Brain microvascular endothelial cell (primary cell): ENCODE results near the gene ETF1.

Source experiments
- DNase-seq: peaks from one replicate; pipeline ENCODE4 v3.0.0-alpha.2; 2020
- H3K27ac ChIP-seq: fragments of 250-450 bp; sonication (Bioruptor Pico); 2 replicates; pipeline ENCODE4 v1.5.1; 2020; ENCODE audit warnings: mild to moderate bottlenecking, moderate library complexity
- H3K27me3 ChIP-seq: fragments of 250-450 bp; sonication (Bioruptor Pico); replicated peaks from 2 replicates; pipeline ENCODE4 v1.5.1; 2020; ENCODE audit warnings: mild to moderate bottlenecking
- H3K36me3 ChIP-seq: fragments of 250-450 bp; sonication (Bioruptor Pico); replicated peaks from 2 replicates; pipeline ENCODE4 v1.5.1; 2020; ENCODE audit warnings: mild to moderate bottlenecking
- H3K4me3 ChIP-seq: 2 replicates; pipeline ENCODE4 v1.5.1; 2011; ENCODE audit warnings: low read depth, mild to moderate bottlenecking, control low read depth, low read length, moderate library complexity
- in situ Hi-C: cut with HindIII; loops from 2 replicates; pipeline ENCODE4 v1.10.0; 2017; ENCODE audit warnings: low sequenced_read_pairs, low pct_ligation_motif_present
- TF ChIP-seq, protein P1 (sequence below): IDR thresholded peaks from 2 replicates; pipeline ENCODE4 v1.5.1; 2011; ENCODE audit warnings: low read depth, mild to moderate bottlenecking, moderate library complexity, low read length, control low read depth, inconsistent platforms; ENCODE audit errors: missing control alignments

ETF1 gene

DNA sequence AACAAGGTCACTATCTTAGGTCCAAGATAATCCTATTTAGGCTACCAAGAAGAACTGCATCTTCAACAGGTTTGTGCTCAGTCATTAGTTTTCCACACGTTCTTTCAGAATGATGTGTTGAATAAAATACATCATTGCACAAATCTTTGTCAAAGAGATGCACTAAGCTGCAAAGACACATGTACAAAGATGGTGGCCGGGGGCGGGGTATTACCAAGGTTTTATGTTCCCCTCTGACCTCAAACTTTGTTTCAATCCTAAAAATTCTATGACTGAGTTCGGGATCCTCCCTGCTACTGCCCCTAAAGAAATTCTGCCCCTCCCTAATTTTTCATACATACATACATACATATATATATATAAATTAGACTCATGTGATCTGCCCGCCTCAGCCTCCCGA, 17.9 kb upstream of the ETF1 start:
- no peak overlapping the region for H3K27ac ChIP-seq
- no peak for DNase-seq
- TF ChIP-seq, protein P1, sequence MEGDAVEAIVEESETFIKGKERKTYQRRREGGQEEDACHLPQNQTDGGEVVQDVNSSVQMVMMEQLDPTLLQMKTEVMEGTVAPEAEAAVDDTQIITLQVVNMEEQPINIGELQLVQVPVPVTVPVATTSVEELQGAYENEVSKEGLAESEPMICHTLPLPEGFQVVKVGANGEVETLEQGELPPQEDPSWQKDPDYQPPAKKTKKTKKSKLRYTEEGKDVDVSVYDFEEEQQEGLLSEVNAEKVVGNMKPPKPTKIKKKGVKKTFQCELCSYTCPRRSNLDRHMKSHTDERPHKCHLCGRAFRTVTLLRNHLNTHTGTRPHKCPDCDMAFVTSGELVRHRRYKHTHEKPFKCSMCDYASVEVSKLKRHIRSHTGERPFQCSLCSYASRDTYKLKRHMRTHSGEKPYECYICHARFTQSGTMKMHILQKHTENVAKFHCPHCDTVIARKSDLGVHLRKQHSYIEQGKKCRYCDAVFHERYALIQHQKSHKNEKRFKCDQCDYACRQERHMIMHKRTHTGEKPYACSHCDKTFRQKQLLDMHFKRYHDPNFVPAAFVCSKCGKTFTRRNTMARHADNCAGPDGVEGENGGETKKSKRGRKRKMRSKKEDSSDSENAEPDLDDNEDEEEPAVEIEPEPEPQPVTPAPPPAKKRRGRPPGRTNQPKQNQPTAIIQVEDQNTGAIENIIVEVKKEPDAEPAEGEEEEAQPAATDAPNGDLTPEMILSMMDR = no peak
- in situ Hi-C loops = no loop called here
- no peak overlapping the region for H3K4me3 ChIP-seq
- peaks cover 91% of the 10 kb centered on the region for H3K36me3 ChIP-seq
- no peaks in the 10 kb centered on the region for H3K27me3 ChIP-seq

- no peak for DNase-seq
- Histone ChIP-seq H3K27ac (no peak overlapping the region), H3K4me3 (no peak overlapping the region), H3K27me3 (no peaks in the 10 kb centered on the region), H3K36me3 (peaks cover 90% of the 10 kb centered on the region)
- in situ Hi-C loops = no loop called here
- TF ChIP-seq, protein P1 = no peak
Observed at GRCh38 chr5:138559937-138560336, 16.9 kb upstream of the ETF1 start.

- no peaks in the 10 kb centered on the region for H3K27me3 ChIP-seq
- in situ Hi-C loops = no loop called here
- H3K36me3 ChIP-seq = peaks cover 88% of the 10 kb centered on the region
Observed at GRCh38 chr5:138557677-138558076, 14.6 kb upstream of the ETF1 start.

DNA sequence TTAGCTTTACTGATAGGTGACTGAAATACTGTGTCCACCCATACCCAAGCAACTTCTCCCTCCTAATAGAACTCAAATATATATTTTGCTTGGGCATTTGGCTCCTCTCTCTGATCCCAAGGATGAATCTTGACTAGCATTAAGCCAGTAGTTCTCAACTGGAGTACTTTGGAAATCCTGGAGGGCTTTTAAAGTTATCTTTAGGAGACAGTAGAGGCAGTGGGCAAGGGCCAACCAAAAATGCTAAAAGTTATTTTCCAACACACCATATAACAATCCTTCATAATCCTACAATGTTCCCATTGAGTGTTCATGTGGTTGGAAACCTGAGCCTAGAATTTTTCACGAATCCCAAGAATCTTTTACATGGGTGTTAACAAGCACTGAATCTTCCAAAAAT, 11.1 kb upstream of the ETF1 start:
- Histone ChIP-seq H3K27me3 (no peaks in the 10 kb centered on the region), H3K4me3 (no peak overlapping the region), H3K27ac (no peak overlapping the region), H3K36me3 (peaks cover 58% of the 10 kb centered on the region)
- no peak for DNase-seq
- in situ Hi-C loops = no loop called here
- TF ChIP-seq, protein P1 = no peak

More at GRCh38 chr5:138557677-138558076, 14.6 kb upstream of the ETF1 start:
- Histone ChIP-seq H3K27ac (no peak overlapping the region), H3K4me3 (no peak overlapping the region)
- TF ChIP-seq, protein P1 = no peak
- DNase-seq = no peak

DNA sequence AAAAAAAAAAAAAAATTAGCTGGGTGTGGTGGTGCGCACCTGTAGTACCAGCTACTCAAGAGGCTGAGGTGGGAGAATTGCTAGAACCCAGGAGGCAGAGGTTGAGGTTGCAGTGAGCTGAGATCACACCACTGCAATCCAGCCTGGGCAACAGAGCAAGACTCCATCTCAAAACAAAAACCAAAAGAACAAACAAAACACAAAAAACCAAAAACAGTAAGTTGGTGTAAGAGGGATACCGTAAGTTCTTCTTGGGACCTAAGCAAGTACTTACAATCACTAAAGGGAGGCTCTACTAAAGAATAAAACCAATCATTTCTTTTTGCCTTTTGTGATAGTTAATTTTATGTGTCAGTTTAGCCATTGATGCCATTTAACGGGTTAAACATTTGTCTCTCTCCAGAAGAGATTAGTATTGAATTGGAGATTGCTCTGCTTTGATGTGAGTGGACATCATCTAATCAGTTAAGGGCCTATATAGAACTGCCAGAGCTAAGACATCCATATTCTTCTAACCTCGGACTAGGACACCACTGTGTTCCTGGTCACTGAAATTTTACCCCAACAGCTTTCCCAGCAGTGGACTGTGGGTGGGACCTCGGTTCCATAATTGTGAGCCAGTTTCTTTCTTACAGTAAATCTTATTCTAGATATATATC, 10.5 kb upstream of the ETF1 start:
- Histone ChIP-seq H3K27me3 (no peaks in the 10 kb centered on the region), H3K36me3 (peaks cover 52% of the 10 kb centered on the region), H3K27ac (no peak overlapping the region), H3K4me3 (no peak overlapping the region)
- no peak for DNase-seq
- in situ Hi-C loops = no loop called here
- TF ChIP-seq, protein P1 = no peak

DNA sequence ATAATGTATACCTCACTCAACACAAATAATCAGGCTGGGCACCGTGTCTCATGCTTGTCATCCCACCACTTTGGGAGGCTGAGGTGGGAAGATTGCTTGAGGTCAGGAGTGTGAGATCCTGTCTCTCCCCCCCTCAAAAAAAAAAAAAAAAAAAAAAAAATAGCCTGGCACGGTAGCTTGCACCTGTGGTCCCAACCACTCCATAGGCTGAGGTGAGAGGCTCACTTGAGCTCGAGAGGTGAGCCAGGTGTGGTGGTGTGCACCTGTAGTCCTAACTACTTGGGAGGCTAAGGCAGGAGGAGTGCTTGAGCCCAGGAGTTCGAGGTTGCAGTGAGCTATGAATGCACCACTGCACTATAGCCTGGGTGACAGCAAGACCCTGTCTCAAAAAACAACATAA, 9.6 kb upstream of the ETF1 start:
- H3K27ac ChIP-seq = no peak overlapping the region
- TF ChIP-seq, protein P1 = no peak
- no peak for DNase-seq
- in situ Hi-C loops = no loop called here
- H3K36me3 ChIP-seq = peaks cover 43% of the 10 kb centered on the region
- H3K4me3 ChIP-seq = no peak overlapping the region
- no peaks in the 10 kb centered on the region for H3K27me3 ChIP-seq
